Tibial nerve (tissue), 4 donors: ENCODE results near the gene SIAE. TPM values are rescaled to one million over a fixed set of nuclear protein-coding genes. Genes with fewer than 3 reads are reported as not detected.

Experiments
- DNase-seq, 2 donors: peaks; one replicate each; pipeline ENCODE4 v3.0.0-alpha.2; 2019; ENCODE audit warnings: low spot score in 2 of 2
- H3K27ac ChIP-seq, 4 donors: fragments of 200-600 bp; sonication (generic) in 3 of 4; one replicate each; pipeline ENCODE4 v1.5.1; 2017 to 2019; ENCODE audit warnings: mild to moderate bottlenecking in 1 of 4
- H3K27me3 ChIP-seq, 2 donors: fragments of 200-600 bp; sonication (generic) in 1 of 2; one replicate each; pipeline versions ENCODE4 v1.5.1 to v1.6.0; 2017 to 2019
- H3K36me3 ChIP-seq, 3 donors: fragments of 200-600 bp; sonication (generic); one replicate each; pipeline ENCODE4 v1.5.1; 2018 to 2019
- H3K4me1 ChIP-seq, 4 donors: fragments of 200-600 bp; sonication (generic) in 3 of 4; one replicate each; pipeline ENCODE4 v1.5.1; 2017 to 2019
- H3K4me3 ChIP-seq, 4 donors: fragments of 200-600 bp; sonication (generic) in 3 of 4; one replicate each; pipeline ENCODE4 v1.5.1; 2017 to 2019; ENCODE audit warnings: mild to moderate bottlenecking in 1 of 4, moderate library complexity in 1 of 4
- H3K9me3 ChIP-seq, 4 donors: fragments of 200-600 bp; sonication (generic) in 3 of 4; one replicate each; pipeline ENCODE4 v1.5.1; 2017 to 2019
- EP300 ChIP-seq, 2 donors: sonication (generic); formaldehyde crosslinking; IDR thresholded peaks; one replicate each; pipeline ENCODE4 v1.6.1; 2017; ENCODE audit warnings: antibody characterized with exemption in 2 of 2, mild to moderate bottlenecking in 1 of 2
- POLR2A ChIP-seq, 2 donors: fragments of 450-650 bp; IDR thresholded peaks; one replicate each; pipeline ENCODE4 v1.6.1; 2017; ENCODE audit warnings: antibody characterized with exemption in 2 of 2, mild to moderate bottlenecking in 2 of 2, moderate library complexity in 2 of 2
- WGBS, 2 donors: methylation state at CpG; one replicate each; pipeline ENCODE4 v1.1.5; 2018; 5-methylcytosine and 5-hydroxymethylcytosine counted together
- total RNA-seq, 4 donors: library from RNA; depleted of rRNA; stranded (reverse); fragments of >200 nt; gene quantifications; one replicate each; pipeline ENCODE4 v1.1.0, GENCODE V29; 2016
- TF ChIP-seq, protein P1 (sequence below), 5 experiments: fragments of 200-600 bp in 3 of 5; fragments of 450-650 bp in 2 of 5; sonication (generic) in 3 of 5; IDR thresholded peaks; one replicate each; pipeline ENCODE4 v1.5.1; 2016 to 2019; ENCODE audit warnings: antibody characterized with exemption in 5 of 5, mild to moderate bottlenecking in 3 of 5, moderate library complexity in 2 of 5

Gene SIAE
- total RNA-seq, 4 donors from 2014 or later: 6.5 to 20.0 (median 8.2) TPM

GRCh38 chr11:124670732-124671131, 2.8 kb downstream of the SIAE start:
- TF ChIP-seq, protein P1, sequence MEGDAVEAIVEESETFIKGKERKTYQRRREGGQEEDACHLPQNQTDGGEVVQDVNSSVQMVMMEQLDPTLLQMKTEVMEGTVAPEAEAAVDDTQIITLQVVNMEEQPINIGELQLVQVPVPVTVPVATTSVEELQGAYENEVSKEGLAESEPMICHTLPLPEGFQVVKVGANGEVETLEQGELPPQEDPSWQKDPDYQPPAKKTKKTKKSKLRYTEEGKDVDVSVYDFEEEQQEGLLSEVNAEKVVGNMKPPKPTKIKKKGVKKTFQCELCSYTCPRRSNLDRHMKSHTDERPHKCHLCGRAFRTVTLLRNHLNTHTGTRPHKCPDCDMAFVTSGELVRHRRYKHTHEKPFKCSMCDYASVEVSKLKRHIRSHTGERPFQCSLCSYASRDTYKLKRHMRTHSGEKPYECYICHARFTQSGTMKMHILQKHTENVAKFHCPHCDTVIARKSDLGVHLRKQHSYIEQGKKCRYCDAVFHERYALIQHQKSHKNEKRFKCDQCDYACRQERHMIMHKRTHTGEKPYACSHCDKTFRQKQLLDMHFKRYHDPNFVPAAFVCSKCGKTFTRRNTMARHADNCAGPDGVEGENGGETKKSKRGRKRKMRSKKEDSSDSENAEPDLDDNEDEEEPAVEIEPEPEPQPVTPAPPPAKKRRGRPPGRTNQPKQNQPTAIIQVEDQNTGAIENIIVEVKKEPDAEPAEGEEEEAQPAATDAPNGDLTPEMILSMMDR (IDR thresholded peaks at IDR 0.05): no peak
- TF ChIP-seq POLR2A (IDR thresholded peaks at IDR 0.05) (no peak), EP300 (IDR thresholded peaks at IDR 0.05) (no peak)

GRCh38 chr11:124669193-124669592, 4.3 kb downstream of the SIAE start:
- DNase-seq: peak in 1 of 2 donors; percentile 78
- H3K4me1 ChIP-seq: peaks cover 0 to 10% (median 1%) of the 10 kb centered on the region in 4 donors
- no peaks in the 10 kb centered on the region for H3K27me3 ChIP-seq
- H3K36me3 ChIP-seq: peaks cover 0 to 29% (median 0%) of the 10 kb centered on the region in 3 donors
- TF ChIP-seq POLR2A (IDR thresholded peaks at IDR 0.05): no peak
- peak in 1 of 2 donors; percentile 11 for TF ChIP-seq EP300 (IDR thresholded peaks at IDR 0.05)
- TF ChIP-seq, protein P1 (IDR thresholded peaks at IDR 0.05): peak; percentile 68 to 86 (median 70)
- H3K9me3 ChIP-seq: no peaks in the 10 kb centered on the region
- 18% methylated on average over 8 of the region's 8 CpGs for WGBS, 2 donors
- H3K4me3 ChIP-seq: no peak overlapping the region
- no peak overlapping the region for H3K27ac ChIP-seq

More at GRCh38 chr11:124670732-124671131, 2.8 kb downstream of the SIAE start:
- 45% methylated on average over 3 of the region's 3 CpGs for WGBS, 2 donors
- H3K27ac ChIP-seq: no peak overlapping the region
- H3K36me3 ChIP-seq: peaks cover 0 to 20% (median 0%) of the 10 kb centered on the region in 3 donors
- peaks cover 0 to 20% (median 6%) of the 10 kb centered on the region in 4 donors for H3K4me1 ChIP-seq
- no peaks in the 10 kb centered on the region for H3K9me3 ChIP-seq
- DNase-seq: no peak
- H3K27me3 ChIP-seq: no peaks in the 10 kb centered on the region
- no peak overlapping the region for H3K4me3 ChIP-seq

DNA sequence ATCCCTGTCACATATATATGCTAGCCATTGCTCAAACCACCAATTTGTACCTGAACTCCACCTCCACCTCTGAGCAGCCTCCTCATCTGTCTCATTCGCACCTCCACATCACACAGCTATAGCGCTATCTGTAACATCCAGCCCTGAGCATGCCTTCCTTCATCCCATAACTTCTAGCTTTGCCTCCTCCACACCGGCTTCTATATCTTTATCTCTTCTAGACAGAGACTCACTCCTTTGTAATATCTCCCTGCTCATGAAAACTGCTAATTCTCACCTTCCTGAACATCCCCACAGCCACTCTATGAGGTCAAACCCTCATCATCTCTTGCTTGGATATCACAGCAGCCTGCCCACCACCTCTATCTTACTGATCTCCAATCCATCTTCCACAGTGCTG, 5.9 kb downstream of the SIAE start:
- Histone ChIP-seq H3K36me3 (peaks cover 0 to 34% (median 0%) of the 10 kb centered on the region in 3 donors), H3K27ac (no peak overlapping the region), H3K9me3 (no peaks in the 10 kb centered on the region), H3K4me3 (no peak overlapping the region), H3K27me3 (no peaks in the 10 kb centered on the region), H3K4me1 (peaks cover 0 to 3% (median 0%) of the 10 kb centered on the region in 4 donors)
- no peak for DNase-seq
- WGBS, 2 donors: 95 to 96% methylated on average over 3 of the region's 3 CpGs
- TF ChIP-seq EP300 (IDR thresholded peaks at IDR 0.05) (no peak), POLR2A (IDR thresholded peaks at IDR 0.05) (no peak)
- TF ChIP-seq, protein P1 (IDR thresholded peaks at IDR 0.05): no peak

- Histone ChIP-seq H3K9me3 (no peaks in the 10 kb centered on the region), H3K27me3 (no peaks in the 10 kb centered on the region), H3K27ac (no peak overlapping the region), H3K4me3 (no peak overlapping the region), H3K36me3 (peaks cover 0 to 37% (median 0%) of the 10 kb centered on the region in 3 donors), H3K4me1 (no peaks in the 10 kb centered on the region)
- no peak for TF ChIP-seq POLR2A (IDR thresholded peaks at IDR 0.05)
- TF ChIP-seq EP300 (IDR thresholded peaks at IDR 0.05): no peak
- DNase-seq: no peak
- 89 to 91% methylated on average over 2 of the region's 2 CpGs for WGBS, 2 donors
These were observed 9.7 kb downstream of the SIAE start for GRCh38 chr11:124663861-124664260.

GRCh38 chr11:124662106-124662505, 11.4 kb downstream of the SIAE start:
- TF ChIP-seq, protein P1 (IDR thresholded peaks at IDR 0.05): no peak
- TF ChIP-seq POLR2A (IDR thresholded peaks at IDR 0.05): no peak
- TF ChIP-seq EP300 (IDR thresholded peaks at IDR 0.05): no peak
- Histone ChIP-seq H3K4me3 (no peak overlapping the region), H3K27me3 (no peaks in the 10 kb centered on the region), H3K9me3 (no peaks in the 10 kb centered on the region), H3K27ac (no peak overlapping the region), H3K36me3 (peaks cover 0 to 37% (median 0%) of the 10 kb centered on the region in 3 donors), H3K4me1 (no peaks in the 10 kb centered on the region)
- WGBS, 2 donors: 82 to 83% methylated on average over 4 of the region's 4 CpGs
- no peak for DNase-seq

DNA sequence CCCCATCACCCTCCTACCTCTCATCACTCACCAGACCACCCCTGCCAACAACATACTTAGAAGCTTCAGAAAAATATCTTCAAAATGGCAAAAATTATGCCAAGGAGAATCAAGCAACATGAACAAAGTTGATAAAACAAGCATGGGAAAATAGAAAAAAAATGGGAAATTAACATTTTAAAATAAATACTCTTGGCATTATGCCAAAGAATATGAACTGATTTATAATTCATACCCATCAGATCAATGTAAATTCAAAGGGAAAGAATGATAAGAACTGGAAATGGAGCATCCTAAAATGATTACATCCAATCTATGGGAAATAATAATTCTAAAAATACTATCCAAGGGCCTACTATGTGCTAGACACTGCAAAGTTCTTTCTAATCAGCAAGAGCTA, 12.0 kb downstream of the SIAE start:
- TF ChIP-seq POLR2A (IDR thresholded peaks at IDR 0.05) (no peak), EP300 (IDR thresholded peaks at IDR 0.05) (no peak)
- TF ChIP-seq, protein P1 (IDR thresholded peaks at IDR 0.05): no peak
- H3K36me3 ChIP-seq: peaks cover 0 to 34% (median 0%) of the 10 kb centered on the region in 3 donors
- H3K27me3 ChIP-seq: no peaks in the 10 kb centered on the region
- no peak for DNase-seq
- H3K4me3 ChIP-seq: no peak overlapping the region
- no peak overlapping the region for H3K27ac ChIP-seq
- H3K9me3 ChIP-seq: no peaks in the 10 kb centered on the region
- H3K4me1 ChIP-seq: no peaks in the 10 kb centered on the region
